GM19452 (cell line): ENCODE results near the gene ZAP70.

Experiments
- ATAC-seq: cut with Tn5 transposase; IDR thresholded peaks from one replicate; pipeline ENCODE4 v1.9.1; 2021; ENCODE audit not compliant: unreplicated experiment

The ZAP70 gene

DNA sequence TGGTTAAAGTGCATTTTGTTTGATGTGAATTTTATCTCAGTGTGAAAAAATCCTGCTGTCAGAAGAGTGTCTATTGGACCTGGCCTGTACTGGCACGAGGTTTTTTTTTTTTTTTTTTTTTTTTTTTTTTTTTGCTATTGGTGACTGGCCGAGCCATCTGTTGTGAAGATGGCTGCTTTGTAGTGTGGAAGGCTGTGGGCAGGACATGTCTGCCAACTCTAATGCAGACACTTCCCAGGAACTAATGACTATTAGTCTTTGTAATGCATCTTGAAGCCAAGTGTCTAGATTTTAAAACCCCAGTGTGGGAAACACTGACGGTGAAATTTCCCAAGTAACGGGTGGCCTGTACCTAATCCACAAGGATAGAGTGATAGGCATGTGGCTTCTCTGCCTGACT is 34.3 kb downstream of the ZAP70 start:
- no peak for ATAC-seq

DNA sequence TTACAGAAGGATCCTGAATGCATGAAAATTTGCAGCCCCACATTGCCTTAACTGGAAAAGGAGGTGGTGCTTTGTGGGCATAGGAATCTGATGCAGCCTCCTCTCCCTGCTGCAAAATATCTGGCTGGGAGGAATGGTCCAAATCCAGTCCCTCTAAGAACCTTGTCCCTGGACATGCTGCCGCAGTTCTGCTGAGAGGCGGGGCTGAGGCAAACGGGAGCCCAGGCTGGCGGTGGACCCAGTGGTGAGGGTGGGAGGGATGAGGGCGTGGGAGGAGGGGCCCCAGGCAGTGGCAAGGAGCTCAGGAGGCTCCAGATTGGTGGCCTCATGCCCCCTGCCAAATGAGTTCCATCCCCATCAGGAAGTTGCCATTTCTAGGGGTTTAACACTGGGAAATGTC is 36.2 kb downstream of the ZAP70 start:
- no peak for ATAC-seq

GRCh38 chr2:97750017-97750416 is 36.6 kb downstream of the ZAP70 start:
- ATAC-seq, result no peak

DNA sequence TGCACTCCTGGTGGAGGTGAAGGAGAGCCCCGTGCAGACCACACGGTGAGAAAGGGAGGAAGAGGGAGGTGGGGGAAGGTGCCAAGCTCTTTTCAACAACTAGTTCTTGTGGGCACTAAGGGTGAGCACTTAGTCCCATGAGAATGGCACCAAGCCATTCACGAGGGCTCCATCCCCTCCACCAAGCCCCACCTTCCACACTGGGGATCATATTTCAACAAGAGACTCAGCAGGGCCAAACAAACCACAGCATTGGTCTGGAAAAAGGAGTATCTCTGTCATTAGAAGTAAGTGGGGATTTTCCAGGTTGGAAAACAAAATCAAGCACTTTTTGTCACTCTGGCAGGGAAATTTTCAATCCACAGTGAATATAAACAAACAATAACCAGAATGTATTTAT is 38.4 kb downstream of the ZAP70 start:
- no peak for ATAC-seq

GRCh38 chr2:97752342-97753334 is 39.3 kb downstream of the ZAP70 start:
- no peak for ATAC-seq

DNA sequence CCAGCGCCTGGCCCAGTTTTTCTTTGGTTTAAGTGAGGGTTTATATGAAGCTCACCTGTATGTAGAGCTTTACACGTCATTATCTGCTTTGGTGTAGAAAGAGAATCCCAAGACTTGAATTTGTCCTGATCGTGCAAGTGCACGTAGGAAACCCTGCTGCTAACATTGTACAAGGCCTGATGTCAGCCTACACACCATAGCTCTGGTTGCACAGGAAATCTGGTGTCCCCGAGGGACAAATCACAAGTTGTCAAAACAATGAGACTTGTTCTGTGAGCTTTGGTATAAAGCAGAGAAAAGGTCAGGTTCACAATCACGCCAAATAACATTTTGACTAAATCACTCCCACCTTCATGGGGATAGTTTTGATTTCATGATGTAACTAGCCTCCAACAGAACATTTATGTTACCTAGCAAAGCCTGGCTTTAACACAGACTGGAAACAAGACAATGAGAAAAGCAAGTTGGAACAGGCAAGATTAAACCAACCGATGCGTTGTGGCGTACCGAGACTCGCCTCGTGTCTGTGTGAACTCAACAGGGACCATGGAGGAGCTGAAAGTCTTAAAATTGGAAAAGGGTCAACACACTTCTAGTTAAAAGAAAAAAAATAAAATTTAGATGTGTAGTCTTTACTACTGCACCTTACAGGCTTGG is 41.4 kb downstream of the ZAP70 start:
- no peak for ATAC-seq

DNA sequence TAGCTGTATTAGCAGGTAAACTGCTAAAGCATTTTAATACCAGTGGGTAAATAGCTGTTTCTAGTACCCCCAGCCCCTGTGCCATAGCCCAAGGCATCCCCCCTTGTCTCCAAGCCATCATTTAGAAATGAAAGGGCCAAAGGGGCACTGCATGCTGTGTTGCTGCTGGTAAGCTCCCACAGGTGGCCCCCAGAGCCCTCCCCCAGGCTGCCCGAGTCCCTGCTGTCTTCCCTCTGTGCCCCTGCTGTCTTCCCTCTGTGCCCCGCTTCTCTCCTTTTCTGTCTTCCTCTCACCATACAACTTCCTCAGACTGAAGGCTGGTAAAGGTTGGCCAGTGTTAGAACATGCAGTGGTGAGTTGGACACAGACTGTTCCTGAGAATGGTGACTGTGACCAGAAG is 42.1 kb downstream of the ZAP70 start:
- no peak for ATAC-seq

DNA sequence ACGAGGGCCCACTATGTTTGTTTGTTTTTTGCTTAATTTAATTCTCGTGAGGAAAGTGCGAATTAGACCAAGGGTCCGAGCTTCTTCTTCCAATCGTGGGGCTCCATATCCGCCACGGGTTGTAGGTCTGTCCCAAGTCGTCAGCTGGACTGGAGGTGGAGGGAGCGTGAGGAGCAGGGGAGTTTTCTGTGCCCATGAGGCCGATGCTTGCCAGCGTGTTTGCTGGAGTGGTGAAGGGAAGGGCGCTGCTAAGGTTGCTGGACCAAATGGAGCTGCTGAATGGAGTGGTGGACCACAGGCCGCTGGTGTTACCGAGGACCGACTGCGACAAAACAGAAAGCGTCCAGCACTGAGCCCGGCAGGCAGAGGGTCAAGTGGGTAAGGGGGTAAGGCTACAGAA is 43.7 kb downstream of the ZAP70 start:
- ATAC-seq, result no peak

DNA sequence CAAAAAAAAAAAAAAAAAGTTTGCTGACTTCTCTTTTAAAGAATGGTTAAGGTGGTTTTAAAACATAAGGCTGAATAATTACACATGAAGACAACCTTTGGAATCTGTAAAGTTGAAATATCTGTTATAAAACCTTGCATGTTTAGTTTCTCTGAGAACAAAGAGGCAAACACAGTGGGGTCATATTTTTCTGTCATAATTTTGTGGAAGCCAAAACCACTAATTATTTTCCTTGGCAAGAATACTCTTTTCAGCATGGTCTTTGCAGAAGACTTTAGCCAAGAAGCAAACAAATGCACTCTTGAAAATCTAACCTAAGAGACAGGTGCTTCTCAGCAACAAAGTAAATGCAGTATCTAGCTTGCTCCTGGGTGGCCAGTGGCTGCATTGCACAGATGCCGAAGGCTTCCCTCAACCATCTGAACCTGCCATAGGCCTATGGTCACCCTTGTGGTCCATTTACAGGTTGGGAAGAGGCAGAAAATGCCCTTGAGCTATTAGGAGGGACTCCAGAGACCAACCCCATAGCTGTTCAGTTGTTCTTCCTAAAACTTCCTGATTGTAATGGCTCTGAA is 44.8 kb downstream of the ZAP70 start:
- no peak for ATAC-seq

DNA sequence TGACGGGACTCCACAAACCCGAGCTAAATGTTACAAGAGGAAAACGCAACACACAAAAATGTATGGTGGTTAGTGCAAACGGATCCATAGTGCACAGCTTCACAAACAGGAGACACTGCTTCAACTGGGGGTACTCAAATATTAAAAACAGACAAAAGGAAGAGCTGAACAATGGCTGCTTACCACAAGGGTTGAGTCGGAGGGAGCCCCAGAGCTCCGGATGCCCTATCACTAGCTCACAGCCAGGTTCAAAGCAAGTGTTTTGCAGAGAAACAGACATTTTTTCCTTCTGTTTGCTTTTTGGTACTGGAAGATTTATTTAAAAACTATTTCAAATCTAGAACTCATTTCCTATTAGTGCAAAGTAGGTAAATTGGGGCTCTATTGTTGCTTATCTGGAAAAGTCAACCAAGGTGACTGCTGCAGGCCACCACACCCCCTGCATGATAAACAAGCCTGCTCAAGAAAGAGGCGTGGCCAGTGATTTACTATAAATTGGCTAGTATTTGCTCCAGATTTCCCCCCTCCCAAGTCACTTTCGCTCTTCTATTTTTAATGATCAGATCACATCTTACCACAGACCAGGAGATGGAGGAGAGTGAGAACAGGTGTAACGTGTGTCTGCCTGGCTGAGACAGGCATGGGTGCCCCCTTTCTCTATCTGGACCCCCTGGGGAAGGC is 46.5 kb downstream of the ZAP70 start:
- ATAC-seq, result no peak

GRCh38 chr2:97760480-97761049 is 47.2 kb downstream of the ZAP70 start:
- ATAC-seq, result no peak

GRCh38 chr2:97761192-97761591 is 47.8 kb downstream of the ZAP70 start:
- ATAC-seq, result no peak

DNA sequence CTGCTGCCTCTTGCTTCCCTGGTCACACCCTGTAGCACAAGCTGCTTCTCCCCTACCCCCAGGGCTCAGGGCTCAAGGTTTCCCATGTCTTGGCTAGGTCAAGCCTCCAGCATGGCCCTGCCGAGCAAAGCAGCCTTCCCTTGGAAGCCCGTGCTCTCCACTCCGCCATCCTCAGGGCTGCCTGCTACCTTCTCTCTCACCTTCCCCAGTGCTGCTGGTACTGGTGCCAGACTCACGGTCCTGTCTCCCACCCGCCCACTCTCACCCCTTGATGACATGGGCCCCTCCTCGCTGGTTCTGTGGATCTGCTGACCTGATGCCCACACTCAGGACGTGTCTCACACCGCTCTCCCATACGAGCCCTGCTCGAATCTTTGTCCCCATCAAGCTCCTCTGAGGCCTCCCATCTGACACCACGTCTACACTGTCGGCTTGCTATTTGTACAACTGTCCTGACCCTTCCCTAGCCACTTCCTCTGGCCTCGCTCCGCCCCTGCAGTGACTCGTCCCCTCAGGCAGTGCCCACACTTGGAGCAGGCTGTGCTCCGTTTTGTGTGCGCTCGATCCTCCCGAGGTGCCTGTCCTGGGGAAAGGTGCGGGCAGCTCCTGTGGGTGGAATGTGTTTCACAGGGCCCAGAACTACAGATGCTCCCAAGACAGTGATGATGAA is 49.9 kb downstream of the ZAP70 start:
- no peak for ATAC-seq

- no peak for ATAC-seq
Measured at GRCh38 chr2:97764559-97765263, 51.3 kb downstream of the ZAP70 start.

DNA sequence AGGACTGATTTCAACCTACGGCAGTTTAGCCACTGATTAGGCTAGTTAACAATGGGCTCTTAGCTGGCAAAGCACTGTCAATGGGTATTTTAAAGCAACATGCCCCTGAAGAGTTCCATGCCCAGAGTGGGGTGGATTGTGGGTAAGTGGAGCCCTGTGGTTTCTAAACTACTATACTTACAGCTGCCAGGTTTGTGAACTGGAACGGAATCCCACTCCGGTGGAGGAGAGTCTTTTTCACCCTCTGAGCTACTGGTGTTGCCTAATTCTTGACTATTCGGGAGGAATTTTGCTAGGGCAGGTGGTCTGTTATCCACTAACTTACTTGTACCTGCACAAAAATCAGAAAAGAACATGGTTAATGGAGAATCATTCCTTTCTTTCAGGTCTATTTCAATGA is 52.6 kb downstream of the ZAP70 start:
- ATAC-seq, result no peak

- ATAC-seq, result no peak
Measured at GRCh38 chr2:97766567-97766966, 53.2 kb downstream of the ZAP70 start.

- no peak for ATAC-seq
Measured at GRCh38 chr2:97769308-97769707, 55.9 kb downstream of the ZAP70 start.

GRCh38 chr2:97769711-97770110 is 56.3 kb downstream of the ZAP70 start:
- no peak for ATAC-seq

DNA sequence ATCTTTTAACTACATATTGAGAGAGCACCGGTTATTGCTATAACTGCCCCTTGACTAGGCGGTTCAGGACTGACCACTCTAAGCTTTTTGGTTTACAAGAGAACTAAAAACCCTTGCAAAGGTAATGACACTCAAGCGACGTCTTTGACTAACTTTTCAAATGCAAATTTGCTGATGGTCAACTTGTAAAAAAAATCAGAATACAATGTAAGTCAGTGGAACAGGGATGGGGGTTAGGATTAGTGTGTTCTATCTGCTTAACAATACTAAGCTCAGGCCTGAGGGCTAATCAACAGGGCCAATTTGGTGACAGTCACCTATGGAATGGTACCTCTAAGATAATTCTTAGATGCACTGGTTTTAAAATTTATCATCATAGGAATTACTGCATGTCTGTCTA is 57.1 kb downstream of the ZAP70 start:
- no peak for ATAC-seq

- no peak for ATAC-seq
Measured at GRCh38 chr2:97774425-97774824, 61.0 kb downstream of the ZAP70 start.
